ENCODE results near the gene PSMB8.

- TF ChIP-seq CTCF (IDR thresholded peaks at IDR 0.05; ENCODE audit: insufficient read depth, low read depth, low read length) (no peak), EZH2 (IDR thresholded peaks at IDR 0.05; ENCODE audit: insufficient read depth, low read length) (no peak)
Observed at GRCh38 chr6:32803416-32803815, 40.4 kb downstream of the PSMB8 start.
